Neural progenitor cell (in vitro differentiated cells): Measurements from ENCODE around the gene ADGRD2.

Experiments used
- CTCF ChIP-seq: fragments of 200-600 bp; sonication (generic); IDR thresholded peaks from 2 replicates; pipeline ENCODE4 v1.5.1; 2017; ENCODE audit warnings: antibody characterized with exemption, mild to moderate bottlenecking
- EZH2 ChIP-seq: fragments of 200-600 bp; sonication (generic); IDR thresholded peaks from 2 replicates; pipeline ENCODE4 v1.6.1; 2017; ENCODE audit warnings: antibody characterized with exemption, mild to moderate bottlenecking, moderate library complexity
- EZH2phosphoT487 ChIP-seq: fragments of 200-600 bp; sonication (generic); IDR thresholded peaks from 2 replicates; pipeline ENCODE4 v1.6.1; 2017; ENCODE audit warnings: antibody characterized with exemption

GRCh38 chr9:124444166-124444565, 6.1 kb upstream of the ADGRD2 start:
- TF ChIP-seq EZH2phosphoT487, result no peak
- TF ChIP-seq EZH2, result no peak
- TF ChIP-seq CTCF, result no peak
